Activated T-cell treated with anti-CD3 and anti-CD28 coated beads, Interleukin-2, amount 50 U/mL, for 24 hours (primary cell): ENCODE measurements around the gene ELL.

Source experiments
- DNase-seq: peaks from one replicate; pipeline ENCODE4 v3.0.0-alpha.2; 2020
- H3K27ac Mint-ChIP-seq: 2 replicates; pipeline ENCODE4 v1.8.0; 2020; ENCODE audit warnings: mild to moderate bottlenecking, mixed read lengths
- H3K27me3 Mint-ChIP-seq: 2 replicates; pipeline ENCODE4 v1.8.0; 2020; ENCODE audit warnings: mixed read lengths
- H3K36me3 Mint-ChIP-seq: 2 replicates; pipeline ENCODE4 v1.8.0; 2020; ENCODE audit warnings: low read depth, mixed read lengths
- H3K4me1 Mint-ChIP-seq: 2 replicates; pipeline ENCODE4 v1.8.0; 2020; ENCODE audit warnings: low read depth, mixed read lengths
- H3K4me3 Mint-ChIP-seq: 2 replicates; pipeline ENCODE4 v1.8.0; 2020; ENCODE audit warnings: mild to moderate bottlenecking, moderate library complexity, mixed read lengths
- H3K9me3 Mint-ChIP-seq: 2 replicates; pipeline ENCODE4 v1.8.0; 2020; ENCODE audit warnings: mixed read lengths

Gene ELL

DNA sequence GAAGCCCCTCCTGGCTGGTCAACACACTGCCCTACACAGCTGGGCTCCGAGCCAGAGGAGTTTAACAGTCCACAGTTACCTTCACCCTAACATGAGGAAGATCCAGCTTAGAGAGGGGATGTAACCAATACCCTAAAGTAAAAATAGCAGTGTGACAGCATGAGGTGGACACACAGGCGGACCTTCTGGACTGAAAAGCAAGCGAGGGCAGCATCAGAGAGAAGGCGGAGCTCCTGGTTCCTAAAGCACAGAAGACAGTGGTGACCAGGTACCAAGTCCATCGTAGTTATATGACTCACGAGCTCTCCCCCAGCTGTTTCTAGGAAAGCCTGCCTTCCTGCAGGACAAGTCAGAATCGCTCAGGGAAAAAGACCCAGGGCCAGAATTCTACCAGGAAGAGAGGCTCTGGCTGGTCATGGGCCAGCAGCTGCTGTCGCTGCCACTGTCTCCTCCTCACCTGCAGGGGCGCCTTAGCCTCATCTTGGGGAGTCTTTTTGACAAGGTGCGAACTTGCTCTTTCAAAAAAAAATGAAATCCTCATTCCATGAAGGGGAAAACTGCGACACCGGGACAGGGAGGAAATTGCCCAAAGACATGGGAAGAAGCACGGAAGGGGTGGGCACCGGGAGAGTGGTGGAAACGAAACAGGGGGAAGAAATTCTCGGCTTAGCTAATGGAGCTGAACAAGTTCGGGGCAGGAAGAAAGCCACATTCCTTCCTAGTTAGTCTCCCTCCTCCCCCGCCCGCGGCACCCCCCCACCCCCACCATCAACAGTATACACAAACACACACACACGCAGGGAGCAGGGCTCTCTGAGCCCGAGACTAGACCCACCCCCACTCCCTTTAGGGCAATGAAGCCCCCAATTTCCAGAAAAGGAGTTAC is 1.7 kb downstream of the ELL start:
- peak; percentile 70 for DNase-seq
- Mint-ChIP-seq H3K27me3 (no peaks in the 10 kb centered on the region), H3K4me1 (peaks cover 32% of the 10 kb centered on the region), H3K4me3 (peak overlapping the region; percentile 82), H3K36me3 (peaks cover 7% of the 10 kb centered on the region), H3K27ac (peak overlapping the region; percentile 85), H3K9me3 (no peaks in the 10 kb centered on the region)

DNA sequence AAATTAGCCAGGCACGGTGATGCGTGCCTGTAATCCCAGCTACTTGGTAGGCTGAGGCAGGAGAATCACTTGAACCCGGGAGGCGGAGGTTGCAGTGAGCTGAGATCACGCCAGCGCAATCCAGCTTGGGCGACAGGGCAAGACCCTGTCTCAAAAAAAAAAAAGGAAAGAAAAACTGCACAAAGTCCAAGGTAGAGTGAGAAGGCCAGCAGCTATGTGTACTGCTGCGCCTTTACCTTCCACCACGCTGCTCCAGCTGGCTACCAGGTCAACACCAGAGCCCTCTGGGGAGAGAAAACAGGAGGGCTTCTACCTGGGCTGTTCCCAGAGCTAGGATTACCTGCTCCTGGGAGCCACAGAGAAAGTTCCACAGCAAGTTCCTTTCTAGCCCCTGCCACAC is 3.2 kb downstream of the ELL start:
- Mint-ChIP-seq H3K36me3 (peaks cover 7% of the 10 kb centered on the region), H3K4me1 (peaks cover 43% of the 10 kb centered on the region), H3K4me3 (no peak overlapping the region), H3K9me3 (no peaks in the 10 kb centered on the region), H3K27me3 (no peaks in the 10 kb centered on the region), H3K27ac (no peak overlapping the region)
- DNase-seq: no peak

DNA sequence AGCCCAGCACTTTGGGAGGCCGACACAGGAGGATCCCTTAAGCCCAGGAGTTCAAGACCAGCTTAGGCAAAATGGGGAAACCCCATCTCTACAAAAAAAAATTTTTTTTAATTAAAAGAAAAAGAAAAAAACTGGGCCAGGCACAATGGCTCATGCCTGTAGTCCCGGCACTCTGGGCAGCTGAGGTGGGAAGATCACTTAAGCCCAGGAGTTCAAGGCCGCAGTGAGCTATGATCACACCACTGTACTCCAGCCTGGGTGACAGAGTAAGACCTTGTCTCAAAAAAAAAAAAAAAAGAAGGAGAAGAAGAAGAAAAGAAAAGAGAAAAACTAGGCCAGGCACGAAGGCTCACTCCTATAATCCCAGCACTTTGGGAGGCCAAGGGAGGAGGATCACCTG is 4.3 kb downstream of the ELL start:
- no peak overlapping the region for H3K4me3 Mint-ChIP-seq
- peaks cover 47% of the 10 kb centered on the region for H3K4me1 Mint-ChIP-seq
- H3K9me3 Mint-ChIP-seq: no peaks in the 10 kb centered on the region
- no peak overlapping the region for H3K27ac Mint-ChIP-seq
- no peak for DNase-seq
- H3K27me3 Mint-ChIP-seq: no peaks in the 10 kb centered on the region
- H3K36me3 Mint-ChIP-seq: peaks cover 7% of the 10 kb centered on the region

DNA sequence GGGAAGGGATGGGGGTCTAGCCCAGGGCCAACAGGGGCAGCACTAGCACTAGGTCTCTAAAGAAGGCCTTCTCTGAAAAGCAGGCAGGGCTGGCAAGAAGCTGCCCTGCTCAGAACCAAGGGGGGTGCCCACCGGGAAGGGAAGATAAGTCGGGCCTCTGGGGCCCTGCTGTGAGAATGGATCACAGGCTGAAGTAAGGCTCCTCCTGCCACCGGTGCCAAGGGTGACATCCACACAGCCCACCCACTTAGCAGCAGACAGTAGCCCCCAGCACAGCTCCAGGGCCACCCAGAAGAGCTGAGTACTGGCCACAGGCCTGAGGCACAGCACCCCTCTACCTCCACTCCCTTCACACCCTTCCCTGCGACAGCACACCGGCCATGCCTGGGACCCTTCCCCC is 5.9 kb downstream of the ELL start:
- H3K27ac Mint-ChIP-seq: peak overlapping the region; percentile 22
- peaks cover 1% of the 10 kb centered on the region for H3K36me3 Mint-ChIP-seq
- no peaks in the 10 kb centered on the region for H3K9me3 Mint-ChIP-seq
- no peaks in the 10 kb centered on the region for H3K27me3 Mint-ChIP-seq
- no peak for DNase-seq
- peaks cover 50% of the 10 kb centered on the region for H3K4me1 Mint-ChIP-seq
- no peak overlapping the region for H3K4me3 Mint-ChIP-seq

DNA sequence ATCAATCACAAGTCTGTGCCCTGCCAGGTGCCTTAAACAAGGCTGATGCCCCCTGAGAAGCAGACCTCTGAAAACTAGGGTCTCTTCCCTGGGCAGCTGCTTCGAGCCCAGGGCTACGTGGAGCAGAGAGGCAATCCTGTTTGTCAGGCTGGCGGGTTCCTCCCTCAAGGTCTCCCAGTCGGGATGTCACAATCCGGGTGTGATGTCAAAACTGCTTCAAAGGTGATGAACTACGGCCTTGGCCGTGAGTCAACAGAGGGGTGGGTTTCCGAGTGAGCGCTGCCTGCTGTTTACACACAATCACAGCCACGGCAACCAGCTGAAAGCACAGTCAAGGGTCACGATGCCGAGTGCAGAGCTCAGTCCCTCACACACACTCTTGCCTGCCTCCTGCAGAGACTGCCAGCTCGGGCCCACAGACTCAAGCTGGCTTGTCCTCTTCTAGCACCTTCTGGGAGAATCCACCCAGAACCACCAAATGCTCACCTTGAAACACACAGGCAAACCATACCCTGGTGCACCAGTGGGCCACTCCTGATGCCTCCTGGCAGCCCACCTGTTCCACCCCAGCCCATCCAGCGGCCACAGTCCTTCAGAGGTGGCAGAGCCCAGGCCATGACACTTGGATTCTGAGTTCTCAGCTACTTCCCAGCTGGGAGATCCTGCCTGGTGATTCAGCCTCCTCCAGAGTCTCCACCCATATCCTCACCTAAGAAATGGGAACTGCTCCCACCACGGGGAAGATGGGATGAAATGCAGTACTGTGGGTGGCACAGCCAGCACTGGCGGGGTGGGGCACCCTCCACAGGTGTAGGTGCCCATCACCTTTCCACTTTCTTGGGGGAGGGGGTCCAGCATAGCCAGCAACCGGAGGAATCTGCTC is 6.8 kb downstream of the ELL start:
- H3K9me3 Mint-ChIP-seq: no peaks in the 10 kb centered on the region
- no peaks in the 10 kb centered on the region for H3K27me3 Mint-ChIP-seq
- H3K27ac Mint-ChIP-seq: peak overlapping the region; percentile 66
- H3K4me1 Mint-ChIP-seq: peaks cover 51% of the 10 kb centered on the region
- DNase-seq: no peak
- H3K36me3 Mint-ChIP-seq: no peaks in the 10 kb centered on the region
- H3K4me3 Mint-ChIP-seq: no peak overlapping the region

DNA sequence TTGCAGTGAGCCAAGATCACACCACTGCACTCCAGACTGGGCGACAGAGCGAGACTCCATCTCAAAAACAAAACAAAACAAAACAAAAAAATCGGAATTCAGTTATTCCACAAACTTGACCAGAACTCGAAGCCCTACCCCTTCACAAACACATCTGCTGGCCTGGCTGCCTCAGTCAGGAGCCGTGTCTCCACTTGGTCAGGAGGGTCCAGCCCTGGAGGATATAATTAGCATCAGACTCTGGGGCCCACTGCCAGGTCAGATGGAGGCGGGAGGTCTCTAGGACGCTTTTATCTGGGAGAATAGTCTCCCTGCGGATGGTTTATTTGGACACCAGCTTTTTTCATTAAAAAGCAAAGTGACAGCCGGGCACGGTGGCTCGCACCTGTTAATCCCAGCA is 8.0 kb downstream of the ELL start:
- peaks cover 55% of the 10 kb centered on the region for H3K4me1 Mint-ChIP-seq
- H3K9me3 Mint-ChIP-seq: no peaks in the 10 kb centered on the region
- H3K27ac Mint-ChIP-seq: peak overlapping the region; percentile 6
- no peaks in the 10 kb centered on the region for H3K27me3 Mint-ChIP-seq
- no peak overlapping the region for H3K4me3 Mint-ChIP-seq
- no peaks in the 10 kb centered on the region for H3K36me3 Mint-ChIP-seq
- DNase-seq: no peak

DNA sequence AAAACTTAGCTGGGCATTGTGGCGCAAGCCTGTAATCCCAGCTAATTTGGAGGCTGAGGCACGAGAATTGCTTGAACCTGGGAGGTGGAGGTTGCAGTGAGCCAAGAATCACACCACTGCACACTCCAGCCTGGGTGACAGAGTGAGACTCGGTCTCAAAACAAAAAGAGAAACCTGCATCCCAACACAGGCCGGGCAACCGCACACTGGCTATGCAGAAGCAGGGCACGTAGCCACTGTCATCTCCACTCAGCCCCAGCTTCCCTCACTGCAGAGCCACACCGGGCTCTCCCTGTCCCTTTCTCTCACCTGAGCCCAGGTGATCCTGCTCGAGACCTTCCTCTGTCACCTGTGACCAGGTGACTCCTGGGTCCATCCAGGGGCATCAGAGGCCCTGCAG is 11.7 kb downstream of the ELL start:
- DNase-seq: no peak
- H3K4me1 Mint-ChIP-seq: peaks cover 72% of the 10 kb centered on the region
- no peak overlapping the region for H3K4me3 Mint-ChIP-seq
- H3K27ac Mint-ChIP-seq: peak overlapping the region; percentile 37
- no peaks in the 10 kb centered on the region for H3K27me3 Mint-ChIP-seq
- no peaks in the 10 kb centered on the region for H3K9me3 Mint-ChIP-seq
- H3K36me3 Mint-ChIP-seq: peaks cover 3% of the 10 kb centered on the region

DNA sequence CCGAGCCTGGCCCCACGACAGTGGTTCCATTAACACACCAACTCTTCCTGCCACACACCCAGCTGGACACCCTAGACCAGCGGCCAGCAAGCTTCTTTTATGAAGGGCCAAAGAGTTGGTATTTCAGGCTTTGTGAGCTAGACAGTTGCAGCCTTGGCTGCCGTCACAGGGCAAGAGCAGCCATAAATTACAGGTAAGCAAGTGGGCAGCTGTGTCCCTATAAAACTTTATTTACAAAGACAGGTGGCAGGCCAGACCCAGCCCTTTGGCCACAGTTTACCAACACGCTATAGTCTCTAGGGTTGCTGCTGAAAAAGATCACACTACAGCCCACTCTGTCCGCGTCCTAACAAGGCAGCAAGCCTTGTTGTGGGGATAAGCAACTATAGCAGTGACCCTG is 13.3 kb downstream of the ELL start:
- Mint-ChIP-seq H3K4me1 (peaks cover 77% of the 10 kb centered on the region), H3K4me3 (no peak overlapping the region), H3K27me3 (no peaks in the 10 kb centered on the region), H3K36me3 (peaks cover 3% of the 10 kb centered on the region), H3K9me3 (no peaks in the 10 kb centered on the region), H3K27ac (no peak overlapping the region)
- DNase-seq: no peak

DNA sequence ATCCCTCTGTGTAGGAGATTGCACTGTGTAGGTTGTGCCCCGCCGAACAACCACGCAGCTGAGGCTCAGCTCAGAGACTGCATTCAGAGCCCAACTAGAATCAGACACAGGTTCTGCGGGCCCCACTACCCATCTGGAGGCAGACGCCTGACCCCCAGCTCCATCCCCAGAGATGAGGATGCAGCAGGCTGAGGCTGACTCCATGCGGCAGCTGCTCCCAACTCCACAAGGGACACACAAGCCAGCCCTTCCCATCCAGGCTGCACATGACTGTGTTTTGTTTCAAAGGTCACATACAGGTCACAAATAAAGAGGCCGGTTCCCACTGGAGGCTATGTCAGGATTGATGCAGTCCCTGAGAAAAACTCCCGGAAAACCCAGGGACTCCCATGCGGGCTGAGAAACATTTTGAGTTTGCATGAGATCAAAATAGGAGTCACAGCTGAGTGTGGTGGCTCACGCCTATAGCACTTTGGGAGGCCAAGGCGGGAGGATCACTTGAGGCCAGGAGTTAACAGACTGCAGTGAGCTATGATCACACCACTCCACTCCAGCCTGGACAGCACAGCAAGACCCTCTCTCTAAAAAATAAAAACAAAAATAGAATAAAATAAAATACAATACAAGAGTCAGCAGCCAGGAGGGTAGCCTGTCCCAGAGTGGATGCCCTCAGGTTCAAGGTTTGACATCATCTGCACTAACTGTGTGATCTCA is 14.0 kb downstream of the ELL start:
- peaks cover 3% of the 10 kb centered on the region for H3K36me3 Mint-ChIP-seq
- peaks cover 78% of the 10 kb centered on the region for H3K4me1 Mint-ChIP-seq
- no peaks in the 10 kb centered on the region for H3K27me3 Mint-ChIP-seq
- no peak for DNase-seq
- H3K4me3 Mint-ChIP-seq: peak overlapping the region; percentile 28
- no peaks in the 10 kb centered on the region for H3K9me3 Mint-ChIP-seq
- H3K27ac Mint-ChIP-seq: peak overlapping the region; percentile 90

DNA sequence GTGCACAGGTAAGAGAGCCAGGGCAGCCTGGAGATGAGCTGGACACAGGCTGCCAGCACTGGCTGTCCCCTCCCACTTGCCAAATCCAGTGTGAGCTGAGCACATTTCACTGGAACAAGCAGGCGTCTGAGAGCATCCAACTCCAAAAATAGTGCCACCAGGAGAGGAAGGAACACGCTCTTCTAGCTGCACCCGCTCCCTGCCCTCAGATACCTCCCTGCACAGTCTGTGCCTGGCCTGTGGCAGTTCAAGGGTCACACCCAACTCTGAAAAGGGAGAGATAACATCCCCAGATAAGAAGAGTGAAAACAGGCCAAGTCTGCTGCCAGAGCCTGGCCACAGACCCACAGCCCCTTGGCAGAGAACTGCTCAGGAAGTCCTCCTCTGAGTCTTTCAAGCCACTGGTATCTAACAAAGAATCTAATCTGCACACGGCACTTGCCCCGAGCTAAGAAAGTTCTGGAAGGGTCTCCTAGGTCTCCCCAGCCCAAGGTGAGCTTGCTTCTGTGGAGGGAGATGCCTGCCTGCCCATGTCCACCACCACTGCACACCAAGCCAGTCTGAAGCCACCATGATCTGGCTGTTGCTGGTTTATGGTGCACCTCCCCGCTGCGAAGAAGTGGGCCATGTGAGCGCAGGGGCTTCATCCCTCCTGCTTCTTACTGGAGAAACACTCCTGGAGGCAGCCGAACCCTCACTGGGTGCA is 14.7 kb downstream of the ELL start:
- H3K4me3 Mint-ChIP-seq: peak overlapping the region; percentile 28
- DNase-seq: no peak
- no peaks in the 10 kb centered on the region for H3K27me3 Mint-ChIP-seq
- H3K9me3 Mint-ChIP-seq: no peaks in the 10 kb centered on the region
- H3K36me3 Mint-ChIP-seq: peaks cover 3% of the 10 kb centered on the region
- peak overlapping the region; percentile 90 for H3K27ac Mint-ChIP-seq
- peaks cover 82% of the 10 kb centered on the region for H3K4me1 Mint-ChIP-seq

DNA sequence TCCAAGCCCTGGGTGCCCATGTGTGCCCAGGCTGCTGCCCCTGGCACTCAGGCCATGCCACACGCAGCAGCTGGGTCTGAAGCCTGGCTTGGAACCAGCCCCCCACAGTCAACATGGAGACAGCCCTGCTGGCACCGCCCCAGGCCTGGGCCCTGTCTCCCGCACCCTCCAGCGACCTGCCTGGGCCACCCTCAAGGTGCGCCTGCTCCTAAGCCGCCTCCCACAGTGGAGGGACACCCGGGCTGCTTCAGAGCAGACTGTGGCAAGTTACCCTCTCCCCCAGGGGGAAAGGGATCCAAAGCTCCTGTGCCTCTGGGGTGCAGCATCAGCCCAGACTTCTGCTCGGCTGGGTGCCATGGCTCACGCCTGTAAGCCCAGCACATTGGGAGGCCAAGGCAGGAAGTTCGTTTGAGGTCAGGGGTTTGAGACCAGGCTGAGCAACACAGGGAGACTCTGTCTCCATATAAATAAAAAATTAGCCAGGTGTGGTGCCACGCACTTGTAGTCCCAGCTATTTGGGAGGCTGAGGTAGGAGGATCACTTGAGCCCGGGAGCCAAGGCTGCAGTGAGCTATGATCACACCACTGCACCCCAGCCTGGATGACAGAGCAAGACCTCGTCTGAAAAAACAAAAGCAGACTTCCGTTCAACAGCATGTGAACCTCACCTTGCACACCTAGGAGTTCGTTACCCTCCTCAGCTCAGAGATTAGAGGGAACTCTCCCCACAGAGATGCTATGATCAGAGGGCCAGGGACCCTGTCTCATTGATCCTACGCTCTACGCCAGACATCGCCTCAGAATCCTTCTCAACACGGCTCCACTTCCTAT is 15.6 kb downstream of the ELL start:
- Mint-ChIP-seq H3K27ac (peak overlapping the region; percentile 90), H3K27me3 (no peaks in the 10 kb centered on the region), H3K36me3 (peaks cover 3% of the 10 kb centered on the region), H3K9me3 (no peaks in the 10 kb centered on the region), H3K4me3 (no peak overlapping the region), H3K4me1 (peaks cover 89% of the 10 kb centered on the region)
- DNase-seq: no peak

DNA sequence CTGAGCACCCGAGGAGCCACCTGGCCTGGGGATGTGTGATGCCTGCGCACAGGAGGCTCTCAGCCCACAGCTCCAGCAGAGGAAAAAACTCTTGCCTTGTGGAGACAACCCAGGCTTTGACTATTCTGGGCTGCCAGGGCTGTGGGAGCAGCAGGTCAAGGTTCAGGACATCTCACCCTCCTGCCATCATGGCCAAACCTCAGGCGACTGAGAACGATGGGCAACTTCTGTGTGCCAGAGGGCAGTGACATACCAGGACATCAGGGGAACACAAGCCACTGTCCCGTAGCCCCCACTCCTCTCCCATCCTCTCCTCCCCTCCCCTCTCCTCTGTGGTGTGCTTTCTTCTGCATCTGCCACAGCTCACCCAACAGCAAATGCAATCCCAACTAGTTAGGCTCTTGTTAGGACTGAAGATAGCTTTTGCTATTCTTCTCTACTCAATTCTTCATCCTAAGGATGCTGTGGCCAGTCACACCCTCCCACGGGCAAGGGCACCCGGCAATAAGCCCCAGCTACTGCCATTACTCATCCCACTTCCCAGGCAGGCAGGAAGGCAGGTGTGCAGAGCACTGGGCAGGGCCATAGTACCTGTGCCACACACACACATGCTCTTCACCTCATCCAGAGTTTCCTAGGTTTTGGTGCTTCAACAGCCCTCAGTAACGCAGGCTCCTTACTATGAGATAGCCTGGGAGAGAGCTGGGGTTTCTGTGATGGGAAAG is 16.8 kb downstream of the ELL start:
- H3K9me3 Mint-ChIP-seq: no peaks in the 10 kb centered on the region
- no peaks in the 10 kb centered on the region for H3K27me3 Mint-ChIP-seq
- no peak overlapping the region for H3K4me3 Mint-ChIP-seq
- H3K4me1 Mint-ChIP-seq: peaks cover 95% of the 10 kb centered on the region
- DNase-seq: no peak
- H3K36me3 Mint-ChIP-seq: peaks cover 3% of the 10 kb centered on the region
- H3K27ac Mint-ChIP-seq: peak overlapping the region; percentile 62
